ENCODE results near the gene YBX2. TPM values are rescaled to one million over a fixed set of nuclear protein-coding genes. Genes with fewer than 3 reads are reported as not detected.

YBX2 gene
- total and polyA plus RNA-seq, 7 donors: 0.28 to 37.6 (median 2.5) TPM

- intact Hi-C loops (cut with DNase I): loop anchor here (5.0 kb wide), 2 partner anchors 41 to 81 kb away; no protein-coding TSS in a partner anchor
- WGBS, 2 donors: 3 to 4% methylated on average over 71 of the region's 71 CpGs
- peak overlapping the region in 3 of 4 donors; percentile 15 to 45 (median 18) for H3K27ac ChIP-seq
- H3K9me3 ChIP-seq: no peaks in the 10 kb centered on the region
- H3K36me3 ChIP-seq: peaks cover 5 to 33% (median 17%) of the 10 kb centered on the region in 4 donors
- TF ChIP-seq POLR2AphosphoS5 (IDR thresholded peaks at IDR 0.05) (no peak), CTCF (IDR thresholded peaks at IDR 0.05) (no peak), POLR2A (IDR thresholded peaks at IDR 0.05) (no peak), EP300 (IDR thresholded peaks at IDR 0.05) (no peak)
- H3K4me3 ChIP-seq: peak overlapping the region; percentile 14 to 50 (median 36)
- no peak for DNase-seq
- H3K27me3 ChIP-seq: peaks cover 28 to 59% (median 55%) of the 10 kb centered on the region in 3 donors
- peaks cover 0 to 34% (median 25%) of the 10 kb centered on the region in 4 donors for H3K4me1 ChIP-seq
Observed at GRCh38 chr17:7261379-7262191, 32.9 kb downstream of the YBX2 start.

DNA sequence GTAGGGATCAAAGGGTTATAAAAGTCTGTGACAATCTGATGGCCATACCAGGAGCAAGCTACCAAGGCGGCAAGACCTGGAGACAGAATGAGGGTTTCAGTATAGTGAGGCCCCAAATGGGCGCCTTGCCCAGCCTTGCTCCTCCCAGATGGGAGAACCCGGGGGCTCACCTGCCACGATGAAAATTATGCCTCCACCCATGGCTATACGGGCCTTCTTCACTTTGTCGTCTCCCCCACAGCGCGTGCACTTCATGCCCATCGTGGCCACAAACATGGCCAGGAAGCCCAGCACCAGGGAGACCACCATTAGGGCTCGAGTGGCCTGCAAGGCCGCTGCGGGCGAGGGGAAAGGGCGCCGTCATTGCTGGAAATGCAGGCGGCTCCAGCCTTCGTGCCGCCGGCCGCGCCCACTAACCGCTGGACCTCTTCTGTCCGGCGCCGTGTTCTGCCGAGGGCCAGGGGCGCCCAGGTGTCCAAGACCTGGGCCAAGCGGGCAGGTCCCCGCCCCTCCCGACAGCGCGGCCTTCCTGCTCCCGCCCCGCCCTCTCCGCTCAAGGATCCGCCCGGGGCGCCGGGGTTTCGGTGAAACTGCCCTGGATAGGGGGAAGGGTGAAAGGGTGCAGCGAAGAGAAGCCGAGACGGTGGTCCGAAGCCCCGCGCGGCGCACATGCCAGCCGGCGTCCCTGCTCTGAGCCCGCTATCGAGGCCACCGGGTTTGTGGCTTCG is 33.6 kb downstream of the YBX2 start:
- Histone ChIP-seq H3K27me3 (peaks cover 28 to 55% (median 51%) of the 10 kb centered on the region in 3 donors), H3K36me3 (peaks cover 5 to 41% (median 19%) of the 10 kb centered on the region in 4 donors), H3K4me3 (peak overlapping the region; percentile 14 to 50 (median 36)), H3K27ac (peak overlapping the region in 3 of 4 donors; percentile 15 to 45 (median 18)), H3K4me1 (peaks cover 0 to 34% (median 25%) of the 10 kb centered on the region in 4 donors), H3K9me3 (no peaks in the 10 kb centered on the region)
- TF ChIP-seq CTCF (IDR thresholded peaks at IDR 0.05) (no peak), POLR2AphosphoS5 (IDR thresholded peaks at IDR 0.05) (peak in 1 of 4 donors; percentile 33)
- DNase-seq: no peak
- intact Hi-C loops (cut with DNase I): loop anchor here (5.0 kb wide), 2 partner anchors 41 to 81 kb away; no protein-coding TSS in a partner anchor
- WGBS, 2 donors: 3 to 9% methylated on average over 54 of the region's 54 CpGs

- DNase-seq: no peak
- Histone ChIP-seq H3K27ac (no peak overlapping the region), H3K27me3 (peaks cover 28 to 51% (median 45%) of the 10 kb centered on the region in 3 donors), H3K9me3 (no peaks in the 10 kb centered on the region), H3K4me1 (peaks cover 0 to 34% (median 25%) of the 10 kb centered on the region in 4 donors), H3K36me3 (peaks cover 5 to 48% (median 25%) of the 10 kb centered on the region in 4 donors), H3K4me3 (no peak overlapping the region)
- WGBS, 2 donors: 20 to 68% methylated on average over 4 of the region's 4 CpGs
- intact Hi-C loops (cut with DNase I): loop anchor here (5.0 kb wide), 2 partner anchors 42 to 82 kb away; no protein-coding TSS in a partner anchor
- TF ChIP-seq POLR2AphosphoS5 (IDR thresholded peaks at IDR 0.05) (no peak), CTCF (IDR thresholded peaks at IDR 0.05) (no peak), EP300 (IDR thresholded peaks at IDR 0.05) (no peak), POLR2A (IDR thresholded peaks at IDR 0.05) (no peak)
Observed at GRCh38 chr17:7260151-7260550, 34.3 kb downstream of the YBX2 start.

- 19 to 76% methylated on average over 6 of the region's 6 CpGs for WGBS, 2 donors
Observed at GRCh38 chr17:7259555-7259889, 34.9 kb downstream of the YBX2 start.

More at GRCh38 chr17:7259555-7259889, 34.9 kb downstream of the YBX2 start:
- H3K36me3 ChIP-seq: peaks cover 7 to 54% (median 31%) of the 10 kb centered on the region in 4 donors
- no peaks in the 10 kb centered on the region for H3K9me3 ChIP-seq
- H3K4me1 ChIP-seq: peaks cover 0 to 34% (median 25%) of the 10 kb centered on the region in 4 donors
- DNase-seq: no peak
- TF ChIP-seq EP300 (IDR thresholded peaks at IDR 0.05): no peak
- no peak for TF ChIP-seq POLR2AphosphoS5 (IDR thresholded peaks at IDR 0.05)
- no peak for TF ChIP-seq CTCF (IDR thresholded peaks at IDR 0.05)
- TF ChIP-seq POLR2A (IDR thresholded peaks at IDR 0.05): no peak
- H3K4me3 ChIP-seq: no peak overlapping the region
- H3K27me3 ChIP-seq: peaks cover 28 to 44% (median 42%) of the 10 kb centered on the region in 3 donors
- no peak overlapping the region for H3K27ac ChIP-seq
- intact Hi-C loops (cut with DNase I): loop anchor here (10.0 kb wide), 1 partner anchor 305 kb away; the partner anchor contains the start of gene SENP3
